SKM-1 treated with dmso at 0.1 percent for 144 hours (cell line): ENCODE results near the gene MTFR2.

Source experiments
- DNase-seq: peaks from one replicate; lab custom pipeline; 2025; ENCODE audit not compliant: unreplicated experiment; lab: John Stamatoyannopoulos, UW

Gene MTFR2

GRCh38 chr6:136249811-136250685, at the start of gene MTFR2:
Gene MTFR2, minus strand, starts transcription at chr6:136250311. Its CDS starts 1,212 bp downstream, at chr6:136249099.
- DNase-seq: peak; percentile 97

- no peak for DNase-seq
Observed at GRCh38 chr6:136294621-136295020, 44.5 kb upstream of the MTFR2 start.

- no peak for DNase-seq
Observed at GRCh38 chr6:136290410-136291010, 40.4 kb upstream of the MTFR2 start.

GRCh38 chr6:136289579-136290409, 39.7 kb upstream of the MTFR2 start, which contains the start of gene BCLAF1:
Gene BCLAF1, minus strand, starts transcription at chr6:136289846. Its CDS starts 9,980 bp downstream, at chr6:136279866.
- peak; percentile 98 for DNase-seq

- DNase-seq: peak; percentile 93
Observed at GRCh38 chr6:136289327-136289578, 39.1 kb upstream of the MTFR2 start.

- peak; percentile 24 for DNase-seq
Observed at GRCh38 chr6:136288566-136289326, 38.6 kb upstream of the MTFR2 start.

- no peak for DNase-seq
Observed at GRCh38 chr6:136284909-136285308, 34.8 kb upstream of the MTFR2 start.

GRCh38 chr6:136282906-136283305, 32.8 kb upstream of the MTFR2 start:
- no peak for DNase-seq

GRCh38 chr6:136280032-136280609, 30.0 kb upstream of the MTFR2 start:
- DNase-seq: no peak

GRCh38 chr6:136274062-136274461, 24.0 kb upstream of the MTFR2 start:
- no peak for DNase-seq

- no peak for DNase-seq
Observed at GRCh38 chr6:136265101-136265500, 15.0 kb upstream of the MTFR2 start.

- no peak for DNase-seq
Observed at GRCh38 chr6:136262940-136263339, 12.8 kb upstream of the MTFR2 start.

GRCh38 chr6:136254851-136255466, 4.8 kb upstream of the MTFR2 start:
- no peak for DNase-seq

- no peak for DNase-seq
Observed at GRCh38 chr6:136253734-136254133, 3.6 kb upstream of the MTFR2 start.

GRCh38 chr6:136252441-136252840, 2.3 kb upstream of the MTFR2 start:
- DNase-seq: no peak

GRCh38 chr6:136251394-136251793, 1.3 kb upstream of the MTFR2 start:
- no peak for DNase-seq

- DNase-seq: no peak
Observed at GRCh38 chr6:136250686-136251008, 536 bp upstream of the MTFR2 start.

- DNase-seq: no peak
Observed at GRCh38 chr6:136249336-136249735, 775 bp downstream of the MTFR2 start.

- no peak for DNase-seq
Observed at GRCh38 chr6:136244061-136244616, 6.0 kb downstream of the MTFR2 start.
